GM19099 (cell line): Measurements from ENCODE around the gene DPM2.

Experiments used
- POLR2A ChIP-seq: IDR thresholded peaks from 3 replicates; pipeline ENCODE4 v1.6.1; 2011; ENCODE audit warnings: low read depth; ENCODE audit not compliant: insufficient read length; ENCODE audit errors: extremely low read depth

The DPM2 gene

DNA sequence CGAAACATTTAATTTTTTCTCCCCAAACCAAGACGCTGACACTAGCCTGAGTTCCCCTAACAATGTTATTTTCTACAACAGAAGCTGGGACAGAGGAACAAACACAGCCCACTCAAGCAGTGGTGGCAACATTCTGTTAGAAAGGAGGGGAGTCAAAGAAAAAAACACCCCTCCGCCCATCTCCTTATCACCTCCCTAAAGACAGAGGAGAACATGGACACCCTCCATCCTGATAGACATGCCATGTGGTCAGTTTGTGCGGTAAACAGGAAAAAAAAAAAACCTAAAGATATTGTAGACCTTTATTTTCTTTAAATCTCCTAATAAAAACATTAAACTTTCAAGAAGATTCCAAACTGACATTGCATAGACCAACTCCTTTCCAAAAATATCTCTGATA is 2.9 kb upstream of the DPM2 start:
- no peak for TF ChIP-seq POLR2A

DNA sequence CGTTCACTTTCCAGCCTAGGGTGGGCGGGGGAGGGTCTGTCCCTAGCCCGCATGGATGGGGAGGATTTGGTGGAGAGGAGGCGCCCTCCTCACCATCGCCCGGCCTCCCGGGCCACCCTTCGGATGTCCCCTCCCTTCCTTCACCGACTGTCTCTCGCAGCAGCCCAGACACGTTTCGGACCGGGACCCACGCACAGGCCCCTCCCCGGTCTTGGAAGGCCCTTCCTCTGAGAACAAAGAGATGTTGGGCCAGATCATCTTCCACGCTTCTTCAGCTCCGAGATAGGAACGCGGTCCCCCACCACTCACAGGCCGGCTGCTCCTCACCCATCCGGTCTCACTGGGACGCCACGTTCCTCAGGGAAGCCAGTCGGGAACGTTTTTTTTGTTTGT is 640 bp upstream of the DPM2 start:
- no peak for TF ChIP-seq POLR2A

DNA sequence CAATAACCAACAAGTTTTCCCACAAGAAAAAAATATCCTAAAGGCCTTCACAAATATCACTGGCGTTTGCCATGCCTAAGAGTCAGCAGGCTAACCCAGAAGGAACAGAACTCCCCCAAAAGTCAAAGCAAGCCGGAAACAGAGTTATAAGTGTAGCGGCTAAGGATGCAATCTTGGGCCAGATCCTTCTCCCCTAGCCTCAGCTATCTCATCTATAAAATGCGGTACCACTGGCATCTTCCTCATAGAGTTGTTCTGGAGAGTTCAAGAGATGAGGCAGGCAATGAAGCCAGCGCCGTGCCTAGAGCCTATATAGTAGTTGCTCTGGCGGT is 632 bp downstream of the DPM2 start:
- no peak for TF ChIP-seq POLR2A

DNA sequence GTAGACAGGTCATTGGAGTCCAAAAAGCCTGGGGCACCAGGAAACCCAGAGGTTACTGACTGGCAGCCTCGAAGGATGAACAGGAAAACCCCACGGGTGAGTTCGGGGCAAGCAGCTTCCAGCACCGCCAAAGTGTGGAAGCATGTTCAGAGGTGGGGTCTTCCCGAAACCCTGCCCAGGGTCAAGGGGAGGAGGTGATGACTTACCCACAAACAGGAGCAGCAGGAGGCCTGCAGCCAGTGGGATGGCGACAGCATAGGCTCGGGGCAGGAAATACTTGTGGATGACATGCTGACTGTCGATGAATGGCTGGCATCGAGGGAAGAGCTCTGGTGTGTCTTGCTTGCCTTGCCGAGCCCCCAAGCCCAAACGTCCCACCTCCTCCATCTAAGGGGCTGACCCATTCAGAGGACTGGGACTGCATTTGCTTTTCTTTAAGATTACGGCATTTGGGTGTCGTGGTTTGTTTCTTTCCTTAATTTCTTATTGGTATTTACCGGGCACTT is 1.3 kb downstream of the DPM2 start:
- TF ChIP-seq POLR2A: no peak

GRCh38 chr9:127935765-127936221 is 1.9 kb downstream of the DPM2 start:
- no peak for TF ChIP-seq POLR2A

GRCh38 chr9:127934986-127935385 is 2.7 kb downstream of the DPM2 start:
- TF ChIP-seq POLR2A: no peak

- no peak for TF ChIP-seq POLR2A
Measured at GRCh38 chr9:127934248-127934647, 3.4 kb downstream of the DPM2 start.

DNA sequence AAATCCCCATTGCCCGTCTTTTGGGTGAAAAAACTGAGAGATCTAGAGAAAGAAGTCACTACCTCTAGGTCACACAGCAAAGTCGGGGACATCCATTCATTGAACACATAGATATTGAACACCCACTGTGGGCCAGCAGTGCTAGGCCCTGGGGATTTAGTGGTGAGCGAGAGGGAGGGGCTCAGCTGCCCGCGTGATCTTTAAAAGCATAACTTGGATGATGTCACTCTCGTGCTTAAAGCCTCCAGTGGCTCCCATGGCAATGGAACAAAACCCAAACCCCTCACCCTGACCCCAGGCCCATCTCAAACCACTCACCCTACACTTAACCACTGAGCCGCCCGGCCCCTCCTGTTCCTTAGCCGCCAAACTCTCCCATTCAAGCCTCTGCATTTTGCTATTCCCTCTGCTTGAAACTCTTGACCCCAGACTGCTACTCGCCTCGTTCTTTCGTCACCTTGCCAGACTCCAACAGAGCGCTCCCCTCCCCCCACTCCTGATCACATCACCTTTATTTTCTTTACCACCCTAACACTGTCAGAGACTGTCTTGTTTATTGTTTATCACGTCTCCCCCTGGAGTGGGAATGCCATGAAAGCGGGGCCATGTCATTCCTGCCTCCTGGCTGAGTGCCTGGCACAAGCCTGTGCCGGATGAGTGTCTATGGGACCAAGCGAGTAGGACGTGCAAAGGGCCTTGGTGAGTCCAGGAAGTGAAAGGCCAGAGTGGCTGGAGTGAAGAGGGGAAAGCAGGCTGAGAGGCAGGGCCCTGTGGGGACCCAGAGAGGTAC is 6.4 kb downstream of the DPM2 start:
- no peak for TF ChIP-seq POLR2A

GRCh38 chr9:127930231-127931091 is 7.2 kb downstream of the DPM2 start, which contains the start of gene PIP5KL1:
PIP5KL1 (minus strand) TSS chr9:127930777; CDS start chr9:127930752, 25 bp downstream.
- TF ChIP-seq POLR2A: no peak

- no peak for TF ChIP-seq POLR2A
Measured at GRCh38 chr9:127929625-127929979, 8.1 kb downstream of the DPM2 start.

- no peak for TF ChIP-seq POLR2A
Measured at GRCh38 chr9:127928676-127929624, 8.7 kb downstream of the DPM2 start.

DNA sequence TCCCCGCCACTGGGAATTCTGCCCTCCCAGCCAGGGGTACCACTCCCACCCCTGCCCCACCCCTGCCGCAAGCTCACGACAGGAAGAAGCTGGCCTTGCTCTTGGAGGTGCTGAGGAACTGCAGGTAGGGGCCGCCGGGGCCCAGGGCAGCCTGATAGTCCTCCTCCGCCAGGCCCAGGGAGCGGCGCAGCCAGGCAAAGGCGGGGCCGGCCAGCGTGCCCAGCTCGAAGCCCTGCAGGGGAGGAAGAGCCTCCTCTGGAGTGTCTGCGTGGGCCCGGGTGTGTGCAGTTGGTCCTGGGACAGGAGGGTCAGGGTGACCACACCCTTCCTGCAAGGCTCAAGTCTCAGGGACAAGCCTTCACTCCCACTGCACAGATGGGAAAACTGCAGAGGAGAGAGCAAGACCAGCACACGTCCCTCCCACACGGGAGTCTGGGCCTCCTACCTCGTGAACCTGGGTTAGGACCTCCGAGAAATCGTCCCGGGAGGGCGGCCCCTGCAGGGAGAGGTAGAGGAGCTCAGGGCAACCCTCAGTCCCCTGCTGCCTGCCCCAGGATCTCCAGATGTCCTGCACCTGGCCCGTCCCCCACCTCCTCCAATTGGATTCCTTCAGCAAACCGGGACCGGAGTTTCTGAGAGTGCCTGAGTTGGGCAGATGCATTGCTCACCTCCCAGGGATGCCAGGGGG is 9.5 kb downstream of the DPM2 start:
- no peak for TF ChIP-seq POLR2A

GRCh38 chr9:127927201-127927987 is 10.3 kb downstream of the DPM2 start:
- TF ChIP-seq POLR2A: no peak

DNA sequence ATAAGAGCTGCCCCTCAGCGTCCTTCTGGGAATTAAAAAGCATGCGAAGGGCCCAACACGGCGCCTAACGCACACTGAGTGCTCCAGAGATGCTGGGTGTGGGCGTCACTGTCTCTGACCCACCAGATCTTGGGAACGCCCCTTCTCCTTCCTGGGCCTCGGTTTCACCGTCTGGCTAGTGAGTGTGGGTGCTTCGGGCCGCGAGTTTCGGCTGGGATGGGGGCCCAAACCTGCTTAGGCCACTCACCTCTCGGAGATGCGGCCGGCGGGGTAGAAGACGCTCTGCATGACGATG is 10.8 kb downstream of the DPM2 start:
- no peak for TF ChIP-seq POLR2A
